Myocyte (in vitro differentiated cells): ENCODE results near the gene PHF20. TPM values are rescaled to one million over a fixed set of nuclear protein-coding genes. Genes with fewer than 3 reads are reported as not detected.
"Not testable (repeated sequence)": the region's sequence is repeated elsewhere in the genome, so short reads cannot be mapped to it uniquely, and the experiment has no call there.

Experiments used
- DNase-seq: peaks from one replicate; pipeline ENCODE4 v3.0.0-alpha.2; 2012; ENCODE audit warnings: low read depth
- total RNA-seq: library from RNA; depleted of rRNA; stranded (reverse); fragments of >200 nt; gene quantifications from 2 replicates; pipeline ENCODE4 v1.2.3, GENCODE V29; 2014

PHF20 gene
- total RNA-seq, 1 donor from 2014 or later = 28.5 TPM

GRCh38 chr20:35968930-35969329, 197.1 kb downstream of the PHF20 start:
- DNase-seq = no peak

GRCh38 chr20:35971981-35972380, 200.2 kb downstream of the PHF20 start:
- DNase-seq = no peak

- no peak for DNase-seq
These were observed 200.6 kb downstream of the PHF20 start for GRCh38 chr20:35972462-35972861.

GRCh38 chr20:35974256-35974655, 202.4 kb downstream of the PHF20 start:
- no peak for DNase-seq

- DNase-seq = no peak
These were observed 204.0 kb downstream of the PHF20 start for GRCh38 chr20:35975576-35976373.

- DNase-seq = no peak
These were observed 206.3 kb downstream of the PHF20 start for GRCh38 chr20:35978041-35978513.

- no peak for DNase-seq
These were observed 207.7 kb downstream of the PHF20 start for GRCh38 chr20:35979544-35979943.

GRCh38 chr20:35981969-35982368, 210.2 kb downstream of the PHF20 start:
- no peak for DNase-seq

- no peak for DNase-seq
These were observed 212.6 kb downstream of the PHF20 start for GRCh38 chr20:35984382-35984781.

- no peak for DNase-seq
These were observed 214.0 kb downstream of the PHF20 start for GRCh38 chr20:35985806-35986205.

GRCh38 chr20:35988910-35989463, 217.2 kb downstream of the PHF20 start:
- no peak for DNase-seq

- no peak for DNase-seq
These were observed 219.4 kb downstream of the PHF20 start for GRCh38 chr20:35991142-35991771.

GRCh38 chr20:35992713-35993335, 221.0 kb downstream of the PHF20 start:
- peak; percentile 78 for DNase-seq

GRCh38 chr20:35994994-35995453, 223.2 kb downstream of the PHF20 start:
- peak; percentile 79 for DNase-seq

GRCh38 chr20:35996492-35996891, 224.7 kb downstream of the PHF20 start:
- DNase-seq = not testable (repeated sequence)

Other genes starting within 250 kb of the PHF20 start
- gene C20orf173, start 242.4 kb upstream of the PHF20 start, total RNA-seq = not detected in 2 replicates
- gene ERGIC3, start 229.9 kb upstream of the PHF20 start, total RNA-seq = 169 and 210 TPM in 2 replicates
- 1.2 and 5.5 TPM in 2 replicates for gene SPAG4, start 156.2 kb upstream of the PHF20 start, total RNA-seq
- 109 and 117 TPM in 2 replicates for gene CPNE1, start 107.1 kb upstream of the PHF20 start, total RNA-seq
- gene RBM12, start 107.1 kb upstream of the PHF20 start, total RNA-seq = 32.7 and 33.3 TPM in 2 replicates
- 34.3 and 37.1 TPM in 2 replicates for gene NFS1, start 72.7 kb upstream of the PHF20 start, total RNA-seq
- gene ROMO1, start 72.6 kb upstream of the PHF20 start, total RNA-seq = 227 and 282 TPM in 2 replicates
- 218 and 242 TPM in 2 replicates for gene RBM39, start 29.8 kb upstream of the PHF20 start, total RNA-seq
- 92.0 and 120 TPM in 2 replicates for gene SCAND1, start 182.5 kb downstream of the PHF20 start, total RNA-seq
- gene CNBD2, start 196.6 kb downstream of the PHF20 start, total RNA-seq = 2.8 and 3.4 TPM in 2 replicates